Activated naive CD4-positive, alpha-beta T cell treated with anti-CD3 and anti-CD28 coated beads for 36 hours (primary cell): ENCODE data around the gene CRB2. TPM values are rescaled to one million over a fixed set of nuclear protein-coding genes. Genes with fewer than 3 reads are reported as not detected.

Experiments
- CTCF ChIA-PET: fragments of 350-600 bp; sonication (Branson Sonifier 250); formaldehyde crosslinking; loops from one replicate; lab custom pipeline; 2021; ENCODE audit warnings: antibody characterized with exemption; lab: Charles Lee
- DNase-seq: peaks from one replicate; pipeline ENCODE4 v3.0.0-alpha.2; 2020
- H3K27ac Mint-ChIP-seq: one replicate; pipeline ENCODE4 v1.8.0; 2021; ENCODE audit warnings: mild to moderate bottlenecking, mixed read lengths
- H3K27me3 Mint-ChIP-seq: one replicate; pipeline ENCODE4 v1.8.0; 2021; ENCODE audit warnings: low read depth, mixed read lengths
- H3K36me3 Mint-ChIP-seq: one replicate; pipeline ENCODE4 v1.8.0; 2021; ENCODE audit warnings: low read depth, mixed read lengths
- H3K4me1 Mint-ChIP-seq: one replicate; pipeline ENCODE4 v1.8.0; 2021; ENCODE audit warnings: low read depth, mixed read lengths
- H3K4me3 Mint-ChIP-seq: one replicate; pipeline ENCODE4 v1.8.0; 2021; ENCODE audit warnings: mild to moderate bottlenecking, moderate library complexity, mixed read lengths
- H3K9me3 Mint-ChIP-seq: one replicate; pipeline ENCODE4 v1.8.0; 2021; ENCODE audit warnings: mixed read lengths
- intact Hi-C: fragments of 100-400 bp; cut with micrococcal nuclease; formaldehyde crosslinking; loops from one replicate; pipeline ENCODE4 v1.15.1; 2023
- total RNA-seq, 2 experiments: library from RNA; stranded (reverse); gene quantifications; one replicate each; pipeline ENCODE4 v1.2.3, GENCODE V29; 2021

Gene CRB2
- total RNA-seq, 2 experiments from 2014 or later: not detected

GRCh38 chr9:123380852-123381705 is 25.1 kb downstream of the CRB2 start:
- no peaks in the 10 kb centered on the region for H3K4me1 Mint-ChIP-seq
- no peaks in the 10 kb centered on the region for H3K27me3 Mint-ChIP-seq
- CTCF ChIA-PET: interaction anchor here (1.1 kb wide), 1 partner anchor 27 kb away, joined by 4 read pairs; no protein-coding TSS in a partner anchor
- intact Hi-C loops: no loop called here
- DNase-seq: no peak
- H3K9me3 Mint-ChIP-seq: no peaks in the 10 kb centered on the region
- no peak overlapping the region for H3K27ac Mint-ChIP-seq
- no peak overlapping the region for H3K4me3 Mint-ChIP-seq
- H3K36me3 Mint-ChIP-seq: no peaks in the 10 kb centered on the region

GRCh38 chr9:123382653-123383511 is 26.9 kb downstream of the CRB2 start:
- intact Hi-C loops: no loop called here
- DNase-seq: no peak
- CTCF ChIA-PET: no interaction called here
- Mint-ChIP-seq H3K4me3 (no peak overlapping the region), H3K9me3 (no peaks in the 10 kb centered on the region), H3K4me1 (no peaks in the 10 kb centered on the region), H3K27ac (no peak overlapping the region), H3K36me3 (no peaks in the 10 kb centered on the region), H3K27me3 (no peaks in the 10 kb centered on the region)

GRCh38 chr9:123383512-123384170 is 27.6 kb downstream of the CRB2 start:
- Mint-ChIP-seq H3K27ac (no peak overlapping the region), H3K27me3 (no peaks in the 10 kb centered on the region), H3K36me3 (no peaks in the 10 kb centered on the region), H3K4me3 (no peak overlapping the region), H3K9me3 (no peaks in the 10 kb centered on the region), H3K4me1 (no peaks in the 10 kb centered on the region)
- intact Hi-C loops: loop anchor here (2.0 kb wide), 1 partner anchor 43 kb away; no protein-coding TSS in a partner anchor
- CTCF ChIA-PET: interaction anchor here (1.4 to 2.7 kb wide), 3 partner anchors 27 to 82 kb away, joined by 3 to 25 read pairs (median 4); partner anchors contain the start of gene CRB2
- no peak for DNase-seq

- Mint-ChIP-seq H3K4me3 (no peak overlapping the region), H3K27me3 (no peaks in the 10 kb centered on the region), H3K27ac (no peak overlapping the region), H3K36me3 (no peaks in the 10 kb centered on the region), H3K4me1 (no peaks in the 10 kb centered on the region), H3K9me3 (no peaks in the 10 kb centered on the region)
- CTCF ChIA-PET: interaction anchor here (0.6 to 1.9 kb wide), 3 partner anchors 34 to 68 kb away, joined by 3 to 8 read pairs (median 5); no protein-coding TSS in a partner anchor
- no peak for DNase-seq
- intact Hi-C loops: no loop called here
These were observed 31.7 kb downstream of the CRB2 start for GRCh38 chr9:123387686-123388085.

- CTCF ChIA-PET: interaction anchor here (0.6 to 1.6 kb wide), 2 partner anchors 39 to 297 kb away, joined by 3 to 5 read pairs; no protein-coding TSS in a partner anchor
- intact Hi-C loops: no loop called here
- Mint-ChIP-seq H3K4me1 (no peaks in the 10 kb centered on the region), H3K36me3 (peaks cover 1% of the 10 kb centered on the region), H3K9me3 (no peaks in the 10 kb centered on the region), H3K4me3 (no peak overlapping the region), H3K27ac (no peak overlapping the region), H3K27me3 (no peaks in the 10 kb centered on the region)
- DNase-seq: no peak
These were observed 33.1 kb downstream of the CRB2 start for GRCh38 chr9:123389070-123389469.

GRCh38 chr9:123389698-123390097 is 33.7 kb downstream of the CRB2 start:
- Mint-ChIP-seq H3K27ac (no peak overlapping the region), H3K36me3 (peaks cover 1% of the 10 kb centered on the region), H3K4me1 (no peaks in the 10 kb centered on the region), H3K9me3 (no peaks in the 10 kb centered on the region), H3K4me3 (no peak overlapping the region), H3K27me3 (no peaks in the 10 kb centered on the region)
- CTCF ChIA-PET: no interaction called here
- intact Hi-C loops: no loop called here
- no peak for DNase-seq

GRCh38 chr9:123390337-123391135 is 34.5 kb downstream of the CRB2 start:
- Mint-ChIP-seq H3K27ac (no peak overlapping the region), H3K4me3 (no peak overlapping the region), H3K4me1 (no peaks in the 10 kb centered on the region), H3K36me3 (peaks cover 1% of the 10 kb centered on the region), H3K9me3 (no peaks in the 10 kb centered on the region), H3K27me3 (no peaks in the 10 kb centered on the region)
- DNase-seq: no peak
- CTCF ChIA-PET: no interaction called here
- intact Hi-C loops: no loop called here

GRCh38 chr9:123391233-123391632 is 35.2 kb downstream of the CRB2 start:
- H3K4me3 Mint-ChIP-seq: no peak overlapping the region
- DNase-seq: no peak
- H3K36me3 Mint-ChIP-seq: peaks cover 1% of the 10 kb centered on the region
- no peaks in the 10 kb centered on the region for H3K27me3 Mint-ChIP-seq
- no peaks in the 10 kb centered on the region for H3K4me1 Mint-ChIP-seq
- H3K27ac Mint-ChIP-seq: no peak overlapping the region
- no peaks in the 10 kb centered on the region for H3K9me3 Mint-ChIP-seq
- intact Hi-C loops: no loop called here
- CTCF ChIA-PET: no interaction called here

- Mint-ChIP-seq H3K27me3 (no peaks in the 10 kb centered on the region), H3K36me3 (peaks cover 1% of the 10 kb centered on the region), H3K4me1 (no peaks in the 10 kb centered on the region), H3K27ac (no peak overlapping the region), H3K4me3 (no peak overlapping the region), H3K9me3 (no peaks in the 10 kb centered on the region)
- no peak for DNase-seq
- CTCF ChIA-PET: no interaction called here
- intact Hi-C loops: no loop called here
These were observed 35.9 kb downstream of the CRB2 start for GRCh38 chr9:123391946-123392345.

- no peak for DNase-seq
- intact Hi-C loops: no loop called here
- CTCF ChIA-PET: no interaction called here
- Mint-ChIP-seq H3K9me3 (no peaks in the 10 kb centered on the region), H3K27ac (no peak overlapping the region), H3K36me3 (peaks cover 1% of the 10 kb centered on the region), H3K4me1 (no peaks in the 10 kb centered on the region), H3K4me3 (no peak overlapping the region), H3K27me3 (no peaks in the 10 kb centered on the region)
These were observed 36.8 kb downstream of the CRB2 start for GRCh38 chr9:123392802-123393201.
